HepG2 (cell line): ENCODE measurements around the gene GANC. TPM values are rescaled to one million over a fixed set of nuclear protein-coding genes. Genes with fewer than 3 reads are reported as not detected.

Source experiments
- ATF1 ChIP-seq: IDR thresholded peaks from 2 replicates; pipeline ENCODE4 v1.6.1; 2016; ENCODE audit warnings: mild to moderate bottlenecking, control low read depth
- ATF3 ChIP-seq: sonication (generic); formaldehyde crosslinking; IDR thresholded peaks from 2 replicates; pipeline ENCODE4 v1.4.0; 2020; ENCODE audit warnings: missing genetic modification reagents
- DMTF1 ChIP-seq: sonication (generic); formaldehyde crosslinking; IDR thresholded peaks from 2 replicates; pipeline ENCODE4 v1.4.0; 2020; ENCODE audit warnings: mild to moderate bottlenecking, missing genetic modification reagents
- ISX ChIP-seq: sonication (generic); formaldehyde crosslinking; conservative IDR thresholded peaks from 2 replicates; pipeline ENCODE4 v1.5.0; 2020; ENCODE audit warnings: missing genetic modification reagents
- MTA1 ChIP-seq: sonication (generic); formaldehyde crosslinking; IDR thresholded peaks from 2 replicates; pipeline ENCODE4 v1.4.0; 2020; ENCODE audit warnings: missing genetic modification reagents, mild to moderate bottlenecking, borderline replicate concordance
- SIN3A ChIP-seq: IDR thresholded peaks from 2 replicates; pipeline ENCODE4 v1.6.1; 2011; ENCODE audit warnings: low read depth, mild to moderate bottlenecking, control low read depth, low read length, borderline replicate concordance
- TFE3 ChIP-seq: IDR thresholded peaks from 2 replicates; pipeline ENCODE4 v1.6.1; 2016
- TRIM24 ChIP-seq: sonication (generic); formaldehyde crosslinking; IDR thresholded peaks from 2 replicates; pipeline ENCODE4 v1.8.0; 2022; ENCODE audit warnings: mild to moderate bottlenecking, missing genetic modification reagents
- ZMYM2 ChIP-seq: sonication (generic); formaldehyde crosslinking; IDR thresholded peaks from 2 replicates; pipeline ENCODE4 v1.8.0; 2022; ENCODE audit warnings: mild to moderate bottlenecking, missing genetic modification reagents
- ZNF33B ChIP-seq: sonication (generic); formaldehyde crosslinking; IDR thresholded peaks from 2 replicates; pipeline ENCODE4 v1.5.1; 2020; ENCODE audit warnings: mild to moderate bottlenecking, missing genetic modification reagents
- polyA plus RNA-seq, 8 experiments: library from polyadenylated mRNA; depleted of rRNA in 3 of 8; stranded (reverse) in 7 of 8; unstranded in 1 of 8; fragments of >200 nt; fragmentation: Illumina TruSeq in 4 of 8; extraction: Trizol in 4 of 8; gene quantifications; 2 replicates each; pipeline versions ENCODE4 v1.2.1 to v1.2.3, GENCODE V29; 2011 to 2016; ENCODE audit warnings: low read depth in 4 of 8, missing spikeins in 1 of 8, mixed read lengths in 1 of 8; ENCODE audit not compliant: insufficient read depth in 1 of 8
- total RNA-seq, 5 experiments: library from RNA; depleted of rRNA; stranded (reverse); fragments of >200 nt; fragmentation: Illumina TruSeq; extraction: Trizol; gene quantifications; 2 replicates each; pipeline ENCODE4 v1.2.3, GENCODE V29; 2016; ENCODE audit warnings: low read depth in 1 of 5
- TF ChIP-seq, protein P1 (sequence below): sonication (generic); formaldehyde crosslinking; IDR thresholded peaks from 2 replicates; pipeline ENCODE4 v1.5.0; 2020; ENCODE audit warnings: mild to moderate bottlenecking, missing genetic modification reagents

Gene GANC
- total and polyA plus RNA-seq, 2 of the 13 experiments (the other 11 are each of a cell fraction or from before 2014, with no cell fraction given) = 17.0 to 21.0 TPM

DNA sequence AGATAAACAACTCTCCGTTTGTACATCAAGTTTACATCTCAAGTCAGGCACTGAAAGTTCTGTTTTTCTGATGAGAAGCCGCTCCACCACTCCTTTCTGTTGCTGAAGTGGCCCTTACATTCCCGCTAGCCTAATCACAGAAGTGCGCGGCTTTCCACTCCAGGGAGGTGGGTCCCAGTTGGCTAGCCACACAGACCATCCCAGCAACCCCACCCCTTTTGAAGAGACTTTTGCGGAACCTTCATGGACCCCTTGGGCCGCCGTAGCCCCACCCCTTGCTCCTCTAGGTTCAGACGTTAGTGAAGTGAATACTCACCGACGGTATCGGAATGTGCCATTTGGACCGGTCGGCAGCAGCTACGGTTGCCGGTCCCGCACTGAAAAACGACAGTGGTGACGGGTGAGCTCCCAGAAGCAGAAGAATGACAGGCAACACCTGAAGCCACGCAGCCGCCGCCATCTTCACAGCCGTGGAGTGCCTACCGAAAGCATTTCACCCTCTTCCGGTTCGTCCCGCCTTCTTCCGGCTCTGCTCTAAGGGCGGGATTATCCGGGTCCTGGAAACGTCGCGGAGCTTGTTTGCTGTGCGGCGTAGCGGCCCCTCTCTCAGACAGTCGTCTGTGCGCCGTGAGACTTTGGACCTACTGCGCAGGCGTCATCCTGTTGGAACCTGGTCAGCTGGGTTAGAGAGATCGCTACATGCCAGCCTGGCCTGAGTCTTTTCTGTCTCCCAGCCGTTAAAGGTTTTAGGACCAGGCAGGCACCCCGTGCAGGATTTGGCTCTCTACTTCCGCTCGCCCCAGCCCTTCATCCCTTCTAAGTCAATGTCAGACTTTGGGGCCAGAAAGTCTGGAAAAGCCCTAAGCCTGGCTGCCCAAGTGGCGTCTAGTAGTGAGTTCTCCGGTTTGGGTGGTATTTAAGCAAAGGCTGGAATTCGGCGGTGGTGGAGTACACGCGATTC is at the start of gene GANC, which contains the start of gene TMEM87A (continued):
- TF ChIP-seq, protein P1, sequence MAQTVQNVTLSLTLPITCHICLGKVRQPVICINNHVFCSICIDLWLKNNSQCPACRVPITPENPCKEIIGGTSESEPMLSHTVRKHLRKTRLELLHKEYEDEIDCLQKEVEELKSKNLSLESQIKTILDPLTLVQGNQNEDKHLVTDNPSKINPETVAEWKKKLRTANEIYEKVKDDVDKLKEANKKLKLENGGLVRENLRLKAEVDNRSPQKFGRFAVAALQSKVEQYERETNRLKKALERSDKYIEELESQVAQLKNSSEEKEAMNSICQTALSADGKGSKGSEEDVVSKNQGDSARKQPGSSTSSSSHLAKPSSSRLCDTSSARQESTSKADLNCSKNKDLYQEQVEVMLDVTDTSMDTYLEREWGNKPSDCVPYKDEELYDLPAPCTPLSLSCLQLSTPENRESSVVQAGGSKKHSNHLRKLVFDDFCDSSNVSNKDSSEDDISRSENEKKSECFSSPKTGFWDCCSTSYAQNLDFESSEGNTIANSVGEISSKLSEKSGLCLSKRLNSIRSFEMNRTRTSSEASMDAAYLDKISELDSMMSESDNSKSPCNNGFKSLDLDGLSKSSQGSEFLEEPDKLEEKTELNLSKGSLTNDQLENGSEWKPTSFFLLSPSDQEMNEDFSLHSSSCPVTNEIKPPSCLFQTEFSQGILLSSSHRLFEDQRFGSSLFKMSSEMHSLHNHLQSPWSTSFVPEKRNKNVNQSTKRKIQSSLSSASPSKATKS (CRISPR knock-in tag) = no peak
- TF ChIP-seq ISX (CRISPR knock-in tag) = no peak
- TF ChIP-seq ZNF33B (CRISPR knock-in tag) = no peak
- TF ChIP-seq ATF3 (CRISPR knock-in tag) = no peak; the same call in 1 of the 2 replicates
- TF ChIP-seq ZMYM2 (CRISPR knock-in tag) = 0 out of 2 replicates have a peak, but pooled peaks have one; percentile 22
- TF ChIP-seq TRIM24 (CRISPR knock-in tag) = no peak
- TF ChIP-seq DMTF1 (CRISPR knock-in tag) = peak; percentile 95; the same call in 1 of the 2 replicates
- peak; percentile 66 for TF ChIP-seq ATF1
- TF ChIP-seq SIN3A = peak; percentile 24; the same call in 1 of the 2 replicates
- 0 out of 2 replicates have a peak, but pooled peaks have one; percentile 57 for TF ChIP-seq MTA1 (CRISPR knock-in tag)
- no peak for TF ChIP-seq TFE3 (CRISPR knock-in tag)
